Thyroid gland (tissue), 4 donors: ENCODE data around the gene URM1. TPM values are rescaled to one million over a fixed set of nuclear protein-coding genes. Genes with fewer than 3 reads are reported as not detected.

Experiments used
- DNase-seq, 2 donors: peaks; one replicate each; pipeline ENCODE4 v3.0.0-alpha.2; 2019
- H3K27ac ChIP-seq, 3 donors: fragments of 200-600 bp; sonication (generic); 1 replicate in 2 of 3; 2 replicates in 1 of 3; pipeline ENCODE4 v1.5.1; 2016 to 2019; ENCODE audit warnings: mild to moderate bottlenecking in 1 of 3, moderate library complexity in 1 of 3
- H3K27me3 ChIP-seq: fragments of 200-600 bp; sonication (generic); one replicate; pipeline ENCODE4 v1.5.1; 2019
- H3K36me3 ChIP-seq, 2 donors: fragments of 200-600 bp; sonication (generic); one replicate each; pipeline ENCODE4 v1.5.1; 2016 to 2019
- H3K4me1 ChIP-seq, 2 donors: fragments of 200-600 bp; sonication (generic); one replicate each; pipeline ENCODE4 v1.5.1; 2017 to 2019
- H3K4me3 ChIP-seq, 3 donors: fragments of 200-600 bp; sonication (generic); replicated peaks in 1 of 3; 1 replicate in 2 of 3; 2 replicates in 1 of 3; pipeline ENCODE4 v1.5.1; 2016; ENCODE audit warnings: mild to moderate bottlenecking in 1 of 3
- H3K9me3 ChIP-seq: fragments of 200-600 bp; sonication (generic); one replicate; pipeline ENCODE4 v1.5.1; 2017
- CTCF ChIP-seq, 6 experiments: fragments of 200-600 bp in 3 of 6; fragments of 450-650 bp in 3 of 6; sonication (generic) in 3 of 6; IDR thresholded peaks; one replicate each; pipeline ENCODE4 v1.5.1; 2016 to 2019; ENCODE audit warnings: antibody characterized with exemption in 6 of 6, mild to moderate bottlenecking in 2 of 6, inconsistent platforms in 1 of 6, moderate library complexity in 1 of 6
- POLR2A ChIP-seq, 2 donors: fragments of 450-650 bp; IDR thresholded peaks; one replicate each; pipeline ENCODE4 v1.6.1; 2017; ENCODE audit warnings: antibody characterized with exemption in 2 of 2, mild to moderate bottlenecking in 2 of 2, moderate library complexity in 1 of 2
- WGBS, 2 donors: methylation state at CpG; one replicate each; pipeline ENCODE4 v1.1.5; 2017; 5-methylcytosine and 5-hydroxymethylcytosine counted together
- intact Hi-C: fragments of 100-400 bp; cut with DNase I; formaldehyde crosslinking; loops from one replicate; pipeline ENCODE4 v1.15.1; 2023
- microRNA counts, 2 donors: library from miRNA; unstranded; fragments of <30 nt; microRNA quantifications; one replicate each; lab custom pipeline; 2016 to 2017
- microRNA-seq: library from miRNA; unstranded; fragments of <30 nt; microRNA quantifications from one replicate; pipeline ENCODE4, GENCODE V29; 2016
- total RNA-seq, 4 donors: library from RNA; depleted of rRNA; stranded (reverse); fragments of >200 nt; gene quantifications; one replicate each; pipeline ENCODE4 v1.2.3, GENCODE V29; 2016

URM1 gene
- total RNA-seq, 4 donors from 2014 or later = 24.3 to 39.4 (median 31.2) TPM

GRCh38 chr9:128435611-128436010 is 64.4 kb downstream of the URM1 start:
- intact Hi-C loops = no loop called here
- no peak for DNase-seq
- H3K9me3 ChIP-seq = no peaks in the 10 kb centered on the region
- no peak for TF ChIP-seq CTCF (IDR thresholded peaks at IDR 0.05)
- TF ChIP-seq POLR2A (IDR thresholded peaks at IDR 0.05) = no peak
- 96 to 98% methylated on average over 17 to 18 of the region's 18 CpGs for WGBS, 2 donors
- no peaks in the 10 kb centered on the region for H3K4me1 ChIP-seq
- H3K27me3 ChIP-seq = no peaks in the 10 kb centered on the region
- no peaks in the 10 kb centered on the region for H3K36me3 ChIP-seq
- H3K4me3 ChIP-seq = no peak overlapping the region
- H3K27ac ChIP-seq = no peak overlapping the region

GRCh38 chr9:128438343-128439109 is 67.4 kb downstream of the URM1 start:
- H3K4me3 ChIP-seq = no peak overlapping the region
- H3K27ac ChIP-seq = no peak overlapping the region
- TF ChIP-seq CTCF (IDR thresholded peaks at IDR 0.05) = peak; percentile 80 to 95 (median 86)
- TF ChIP-seq POLR2A (IDR thresholded peaks at IDR 0.05) = no peak
- DNase-seq = peak; percentile 79 to 82
- 66 to 80% methylated on average over 4 to 5 of the region's 12 CpGs for WGBS, 2 donors
- no peaks in the 10 kb centered on the region for H3K9me3 ChIP-seq
- no peaks in the 10 kb centered on the region for H3K27me3 ChIP-seq
- H3K4me1 ChIP-seq = no peaks in the 10 kb centered on the region
- intact Hi-C loops = no loop called here
- no peaks in the 10 kb centered on the region for H3K36me3 ChIP-seq

GRCh38 chr9:128439273-128439672 is 68.1 kb downstream of the URM1 start:
- no peak for DNase-seq
- TF ChIP-seq POLR2A (IDR thresholded peaks at IDR 0.05) (no peak), CTCF (IDR thresholded peaks at IDR 0.05) (no peak)
- H3K9me3 ChIP-seq = no peaks in the 10 kb centered on the region
- no peaks in the 10 kb centered on the region for H3K4me1 ChIP-seq
- intact Hi-C loops = no loop called here
- no peaks in the 10 kb centered on the region for H3K36me3 ChIP-seq
- H3K27ac ChIP-seq = no peak overlapping the region
- no peaks in the 10 kb centered on the region for H3K27me3 ChIP-seq
- H3K4me3 ChIP-seq = no peak overlapping the region
- 81 to 85% methylated on average over 7 of the region's 7 CpGs for WGBS, 2 donors

MicroRNAs within 50 kb of the gene (microRNA counts, 767-probe panel; counts per million panel counts)
- 0 to 1,203 counts per million in 2 donors for microRNA hsa-miR-219-2-3p (lab: Ali Mortazavi, UCI)

Small RNA genes lying within 50 kb of the gene (microRNA-seq; reads per million reads assigned to microRNA genes)
- gene MIR219B = not detected

Other genes starting within 250 kb of the URM1 start
- gene PTGES2, start 243.6 kb upstream of the URM1 start, total RNA-seq = 100 to 1,000 TPM in 1 of 4 donors, 10 to 100 TPM in 3; 80.0 to 112 (median 88.4) TPM
- gene LCN2, start 221.9 kb upstream of the URM1 start, total RNA-seq = 10 to 100 TPM in 1 of 4 donors, 1 to 10 TPM in 2, under 1 TPM in 1; 0.45 to 10.6 (median 2.5) TPM
- 100 to 1,000 TPM in 3 of 4 donors, 10 to 100 TPM in 1; 98.1 to 204 (median 172) TPM for gene BBLN, start 211.1 kb upstream of the URM1 start, total RNA-seq
- 10 to 100 TPM; 47.8 to 58.5 (median 52.7) TPM for gene CIZ1, start 179.8 kb upstream of the URM1 start, total RNA-seq
- 1 to 10 TPM; 4.7 to 9.2 (median 5.4) TPM for gene DNM1, start 168.0 kb upstream of the URM1 start, total RNA-seq
- 100 to 1,000 TPM in 3 of 4 donors, 10 to 100 TPM in 1; 94.6 to 140 (median 118) TPM for gene GOLGA2, start 95.4 kb upstream of the URM1 start, total RNA-seq
- gene SWI5, start 95.1 kb upstream of the URM1 start, total RNA-seq = 10 to 100 TPM; 18.5 to 50.2 (median 49.2) TPM
- 10 to 100 TPM in 3 of 4 donors, 1 to 10 TPM in 1; 8.3 to 19.2 (median 16.6) TPM for gene TRUB2, start 48.9 kb upstream of the URM1 start, total RNA-seq
- gene COQ4, start 48.5 kb upstream of the URM1 start, total RNA-seq = 100 to 1,000 TPM in 3 of 4 donors, 10 to 100 TPM in 1; 71.8 to 137 (median 108) TPM
- gene SLC27A4, start 30.8 kb upstream of the URM1 start, total RNA-seq = 10 to 100 TPM; 15.9 to 38.4 (median 30.4) TPM
- 10 to 100 TPM; 22.3 to 35.4 (median 27.2) TPM for gene CERCAM, start 49.5 kb downstream of the URM1 start, total RNA-seq
- gene ODF2, start 84.6 kb downstream of the URM1 start, total RNA-seq = 10 to 100 TPM; 21.9 to 25.5 (median 22.4) TPM
- gene GLE1, start 133.3 kb downstream of the URM1 start, total RNA-seq = 10 to 100 TPM; 24.1 to 30.3 (median 25.5) TPM
- gene SPTAN1, start 181.2 kb downstream of the URM1 start, total RNA-seq = 100 to 1,000 TPM; 189 to 307 (median 278) TPM